IPS DF 6.9 (cell line): ENCODE measurements around the gene KCNK10.

Source experiments
- DNase-seq: peaks from one replicate; pipeline ENCODE4 v3.0.0-alpha.2; 2013; ENCODE audit warnings: low read depth, low spot score
- H3K27ac ChIP-seq: one replicate; pipeline ENCODE4 v1.5.1; 2013; ENCODE audit warnings: low read length, control low read depth
- H3K27me3 ChIP-seq: 2 replicates; pipeline ENCODE4 v1.6.1; 2013; ENCODE audit warnings: mild to moderate bottlenecking, low read length; ENCODE audit not compliant: control insufficient read depth, insufficient read depth
- H3K36me3 ChIP-seq: 2 replicates; pipeline ENCODE4 v1.6.1; 2013; ENCODE audit warnings: low read length; ENCODE audit not compliant: control insufficient read depth, insufficient read depth
- H3K4me1 ChIP-seq: 2 replicates; pipeline ENCODE4 v1.6.1; 2013; ENCODE audit warnings: low read length; ENCODE audit not compliant: control insufficient read depth, insufficient read depth
- H3K4me3 ChIP-seq: 2 replicates; pipeline ENCODE4 v1.5.1; 2013; ENCODE audit warnings: mild to moderate bottlenecking, low read length
- H3K9me3 ChIP-seq: 2 replicates; pipeline ENCODE4 v1.6.1; 2013; ENCODE audit warnings: low read length, inconsistent platforms; ENCODE audit not compliant: control insufficient read depth, insufficient read depth
- WGBS: extraction: QIAGEN DNeasy Blood & Tissue Kit; methylation state at CpG from one replicate; pipeline ENCODE4 v1.1.7; 2013; ENCODE audit warnings: mixed read lengths, missing lambda C conversion rate; ENCODE audit not compliant: insufficient read length, insufficient coverage; 5-methylcytosine and 5-hydroxymethylcytosine counted together

KCNK10 gene

GRCh38 chr14:88323086-88323522, at the start of gene KCNK10:
Gene KCNK10, minus strand, starts transcription at chr14:88323269. Its CDS starts 471 bp downstream, at chr14:88322798.
- no CpG with 5 or more reads among the region's 52 CpGs for WGBS
- no peak for DNase-seq
- Histone ChIP-seq H3K9me3 (no peaks in the 10 kb centered on the region), H3K27ac (no peak within 1 kb of the TSS), H3K27me3 (peaks cover 59% of the 10 kb centered on the region), H3K4me3 (peak within 1 kb of the TSS; percentile 49; the same call in 1 of the 2 replicates), H3K4me1 (peaks cover 3% of the 10 kb centered on the region), H3K36me3 (no peaks in the 10 kb centered on the region)

GRCh38 chr14:88369496-88369895, 46.4 kb upstream of the KCNK10 start:
- Histone ChIP-seq H3K27ac (no peak overlapping the region), H3K4me1 (no peaks in the 10 kb centered on the region), H3K4me3 (no peak overlapping the region), H3K36me3 (no peaks in the 10 kb centered on the region), H3K9me3 (no peaks in the 10 kb centered on the region), H3K27me3 (no peaks in the 10 kb centered on the region)
- DNase-seq: no peak
- WGBS: no CpG with 5 or more reads among the region's 1 CpG

- no peak overlapping the region for H3K27ac ChIP-seq
- DNase-seq: peak; percentile 68
- H3K36me3 ChIP-seq: no peaks in the 10 kb centered on the region
- H3K9me3 ChIP-seq: no peaks in the 10 kb centered on the region
- no CpG with 5 or more reads among the region's 4 CpGs for WGBS
- no peaks in the 10 kb centered on the region for H3K27me3 ChIP-seq
- H3K4me3 ChIP-seq: no peak overlapping the region
- H3K4me1 ChIP-seq: peaks cover 4% of the 10 kb centered on the region; the same call in 1 of the 2 replicates
These were observed 41.8 kb upstream of the KCNK10 start for GRCh38 chr14:88364710-88365413.

- H3K27me3 ChIP-seq: no peaks in the 10 kb centered on the region
- no peaks in the 10 kb centered on the region for H3K36me3 ChIP-seq
- peaks cover 4% of the 10 kb centered on the region; the same call in 1 of the 2 replicates for H3K4me1 ChIP-seq
- WGBS: no CpG with 5 or more reads among the region's 4 CpGs
- H3K27ac ChIP-seq: no peak overlapping the region
- no peaks in the 10 kb centered on the region for H3K9me3 ChIP-seq
- no peak overlapping the region for H3K4me3 ChIP-seq
- no peak for DNase-seq
These were observed 40.6 kb upstream of the KCNK10 start for GRCh38 chr14:88363644-88364043.

GRCh38 chr14:88359500-88359899, 36.4 kb upstream of the KCNK10 start:
- Histone ChIP-seq H3K27me3 (no peaks in the 10 kb centered on the region), H3K9me3 (no peaks in the 10 kb centered on the region), H3K27ac (no peak overlapping the region), H3K4me1 (peaks cover 4% of the 10 kb centered on the region; the same call in 1 of the 2 replicates), H3K36me3 (no peaks in the 10 kb centered on the region), H3K4me3 (no peak overlapping the region)
- WGBS: no CpG with 5 or more reads among the region's 2 CpGs
- DNase-seq: no peak

GRCh38 chr14:88354358-88354757, 31.3 kb upstream of the KCNK10 start:
- no peak overlapping the region for H3K27ac ChIP-seq
- no peaks in the 10 kb centered on the region for H3K9me3 ChIP-seq
- no peaks in the 10 kb centered on the region for H3K4me1 ChIP-seq
- H3K4me3 ChIP-seq: no peak overlapping the region
- no peaks in the 10 kb centered on the region for H3K27me3 ChIP-seq
- no peaks in the 10 kb centered on the region for H3K36me3 ChIP-seq
- DNase-seq: no peak
- no CpG with 5 or more reads among the region's 3 CpGs for WGBS

- Histone ChIP-seq H3K27me3 (no peaks in the 10 kb centered on the region), H3K4me1 (no peaks in the 10 kb centered on the region), H3K4me3 (no peak overlapping the region), H3K36me3 (no peaks in the 10 kb centered on the region), H3K27ac (no peak overlapping the region), H3K9me3 (no peaks in the 10 kb centered on the region)
- no peak for DNase-seq
- no CpG with 5 or more reads among the region's 3 CpGs for WGBS
These were observed 29.6 kb upstream of the KCNK10 start for GRCh38 chr14:88352698-88353097.

GRCh38 chr14:88351966-88352691, 29.1 kb upstream of the KCNK10 start:
- Histone ChIP-seq H3K9me3 (no peaks in the 10 kb centered on the region), H3K4me1 (no peaks in the 10 kb centered on the region), H3K27ac (no peak overlapping the region), H3K36me3 (no peaks in the 10 kb centered on the region), H3K27me3 (no peaks in the 10 kb centered on the region), H3K4me3 (no peak overlapping the region)
- WGBS: no CpG with 5 or more reads among the region's 4 CpGs
- no peak for DNase-seq

GRCh38 chr14:88348546-88348945, 25.5 kb upstream of the KCNK10 start:
- Histone ChIP-seq H3K36me3 (no peaks in the 10 kb centered on the region), H3K4me1 (no peaks in the 10 kb centered on the region), H3K27ac (no peak overlapping the region), H3K9me3 (no peaks in the 10 kb centered on the region), H3K4me3 (no peak overlapping the region), H3K27me3 (no peaks in the 10 kb centered on the region)
- WGBS: no CpG with 5 or more reads among the region's 3 CpGs
- DNase-seq: no peak

GRCh38 chr14:88346048-88346639, 23.1 kb upstream of the KCNK10 start:
- no peaks in the 10 kb centered on the region for H3K4me1 ChIP-seq
- no peaks in the 10 kb centered on the region for H3K27me3 ChIP-seq
- no peak for DNase-seq
- H3K4me3 ChIP-seq: no peak overlapping the region
- no CpG with 5 or more reads among the region's 5 CpGs for WGBS
- H3K9me3 ChIP-seq: no peaks in the 10 kb centered on the region
- H3K36me3 ChIP-seq: no peaks in the 10 kb centered on the region
- H3K27ac ChIP-seq: no peak overlapping the region
